OCI-LY7 (cell line): ENCODE results near the gene CRTC1. TPM values are rescaled to one million over a fixed set of nuclear protein-coding genes. Genes with fewer than 3 reads are reported as not detected.

ENCODE experiments used
- BruUV-seq: library from RNA; stranded (reverse); fragments of 400-500 nt; replicated peaks from 2 replicates; lab custom pipeline; 2021; lab: Mats Ljungman, UMichigan
- CTCF ChIA-PET: fragments of 300-600 bp; sonication (Branson Sonifier 250); formaldehyde crosslinking; loops from one replicate; lab custom pipeline; 2022; ENCODE audit warnings: antibody characterized with exemption; ENCODE audit not compliant: unreplicated experiment; lab: Charles Lee
- POLR2A ChIA-PET: fragments of 300-600 bp; sonication (Branson Sonifier 250); formaldehyde crosslinking; loops from one replicate; lab custom pipeline; 2022; ENCODE audit warnings: antibody characterized with exemption; lab: Charles Lee
- DNase-seq: peaks from one replicate; pipeline ENCODE4 v3.0.0-alpha.2; 2015; ENCODE audit warnings: low spot score
- H2AFZ ChIP-seq: fragments of 200-600 bp; sonication (generic), shearing (Covaris generic); 2 replicates; pipeline ENCODE4 v1.6.1; 2014; ENCODE audit warnings: mild to moderate bottlenecking, antibody characterized with exemption, low read length, moderate library complexity
- H3K27ac ChIP-seq: fragments of 200-600 bp; sonication (generic); 2 replicates; pipeline ENCODE4 v1.5.1; 2014; ENCODE audit warnings: mixed run types, low read depth, mild to moderate bottlenecking, moderate library complexity, low read length, inconsistent platforms; ENCODE audit not compliant: poor library complexity, severe bottlenecking
- H3K36me3 ChIP-seq: fragments of 200-600 bp; sonication (generic); 2 replicates; pipeline ENCODE4 v1.6.1; 2014; ENCODE audit warnings: mild to moderate bottlenecking, antibody characterized with exemption, low read length, moderate library complexity, mixed read lengths; ENCODE audit not compliant: insufficient read depth
- H3K4me1 ChIP-seq: fragments of 200-600 bp; sonication (generic); 2 replicates; pipeline ENCODE4 v1.5.1; 2014; ENCODE audit warnings: mild to moderate bottlenecking, low read length; ENCODE audit not compliant: insufficient read depth, poor library complexity, severe bottlenecking
- H3K4me2 ChIP-seq: fragments of 200-600 bp; sonication (generic); 2 replicates; pipeline ENCODE4 v1.6.1; 2014; ENCODE audit warnings: mild to moderate bottlenecking, low read length
- H3K4me3 ChIP-seq: fragments of 200-600 bp; sonication (generic); 2 replicates; pipeline ENCODE4 v1.5.1; 2014; ENCODE audit warnings: mild to moderate bottlenecking, low read depth, low read length; ENCODE audit not compliant: poor library complexity, severe bottlenecking
- H3K79me2 ChIP-seq: fragments of 200-600 bp; sonication (generic); 2 replicates; pipeline ENCODE4 v1.6.1; 2016; ENCODE audit warnings: low read depth, mild to moderate bottlenecking, low read length, moderate library complexity, mixed read lengths; ENCODE audit not compliant: insufficient read depth
- H3K9me2 ChIP-seq: fragments of 200-600 bp; sonication (generic); 2 replicates; pipeline ENCODE4 v1.6.1; 2016; ENCODE audit warnings: mild to moderate bottlenecking, low read length, mixed read lengths; ENCODE audit not compliant: insufficient read depth
- H3K9me3 ChIP-seq: fragments of 200-600 bp; sonication (generic); 2 replicates; pipeline ENCODE4 v1.6.1; 2014; ENCODE audit warnings: mild to moderate bottlenecking, mixed run types, low read length, mixed read lengths
- H4K20me1 ChIP-seq: fragments of 200-600 bp; sonication (generic); 2 replicates; pipeline ENCODE4 v1.6.1; 2014; ENCODE audit warnings: mild to moderate bottlenecking, antibody characterized with exemption, low read length, moderate library complexity, mixed read lengths; ENCODE audit not compliant: insufficient read depth
- CTCF ChIP-seq: fragments of 200-600 bp; sonication (generic); conservative IDR thresholded peaks from 2 replicates; pipeline ENCODE4 v1.5.1; 2014; ENCODE audit warnings: mild to moderate bottlenecking, antibody characterized with exemption, low read length, moderate library complexity, mixed read lengths
- EZH2phosphoT487 ChIP-seq: fragments of 200-600 bp; sonication (generic); IDR thresholded peaks from 2 replicates; pipeline ENCODE4 v1.6.1; 2018; ENCODE audit warnings: low read depth, borderline replicate concordance, mild to moderate bottlenecking, mixed run types, antibody characterized with exemption, low read length, moderate library complexity, mixed read lengths
- intact Hi-C: fragments of 100-400 bp; cut with micrococcal nuclease; formaldehyde crosslinking; loops from one replicate; pipeline ENCODE4 v1.10.0; 2022; ENCODE audit not compliant: unreplicated experiment
- total RNA-seq, 2 experiments: library from RNA; depleted of rRNA in 1 of 2; stranded (reverse); fragments of >200 nt in 1 of 2; shearing (Covaris generic) in 1 of 2; gene quantifications; 2 replicates each; pipeline ENCODE4 v1.2.3, GENCODE V29; 2014 to 2022

The CRTC1 gene
- total RNA-seq, 2 experiments from 2014 or later = 4.1 to 10.3 TPM

GRCh38 chr19:18639706-18640243 lies 43.7 kb upstream of the CRTC1 start:
- CTCF ChIA-PET = no interaction called here
- no peak for TF ChIP-seq EZH2phosphoT487
- no peak for TF ChIP-seq CTCF

GRCh38 chr19:18644196-18645034 lies 39.1 kb upstream of the CRTC1 start:
- Histone ChIP-seq H3K27ac (no peak overlapping the region), H3K4me3 (no peak overlapping the region), H3K9me2 (no peaks in the 10 kb centered on the region), H3K4me2 (no peak overlapping the region), H3K4me1 (no peaks in the 10 kb centered on the region), H3K36me3 (no peaks in the 10 kb centered on the region), H4K20me1 (no peaks in the 10 kb centered on the region), H3K9me3 (no peaks in the 10 kb centered on the region), H2AFZ (no peak overlapping the region), H3K79me2 (no peaks in the 10 kb centered on the region)
- POLR2A ChIA-PET = no interaction called here
- intact Hi-C loops = no loop called here
- TF ChIP-seq CTCF (peak; percentile 40; the same call in 1 of the 2 replicates), EZH2phosphoT487 (no peak)
- DNase-seq = peak; percentile 40
- CTCF ChIA-PET = interaction anchor here (0.5 kb wide), 1 partner anchor 9 kb away, joined by 3 read pairs; no protein-coding TSS in a partner anchor
- no TSS peak for BruUV-seq

More at GRCh38 chr19:18639706-18640243, 43.7 kb upstream of the CRTC1 start:
- Histone ChIP-seq H3K27ac (no peak overlapping the region), H3K79me2 (no peaks in the 10 kb centered on the region), H3K9me2 (no peaks in the 10 kb centered on the region), H3K36me3 (no peaks in the 10 kb centered on the region), H4K20me1 (no peaks in the 10 kb centered on the region), H2AFZ (no peak overlapping the region), H3K4me1 (peaks cover 19% of the 10 kb centered on the region), H3K4me3 (no peak overlapping the region), H3K4me2 (no peak overlapping the region), H3K9me3 (no peaks in the 10 kb centered on the region)
- no TSS peak for BruUV-seq
- intact Hi-C loops = no loop called here
- POLR2A ChIA-PET = interaction anchor here (0.6 to 0.7 kb wide), 2 partner anchors 58 to 83 kb away, joined by 3 to 8 read pairs; no protein-coding TSS in a partner anchor
- DNase-seq = no peak
